ENCODE data around the gene DGKD.

DGKD gene

GRCh38 chr2:233355916-233356315 is 1.6 kb downstream of the DGKD start:
- peak overlapping the region; percentile 89 for H3K4me3 ChIP-seq (ENCODE audit: low read depth, low read length)
- H3K4me1 ChIP-seq = peaks cover 28% of the 10 kb centered on the region
- peaks cover 3% of the 10 kb centered on the region; the same call in 1 of the 2 replicates for H3K36me3 ChIP-seq
- no peak for TF ChIP-seq CTCF (IDR thresholded peaks at IDR 0.05; ENCODE audit: low read depth, low read length)
- H3K9me3 ChIP-seq = no peaks in the 10 kb centered on the region
- DNase-seq = no peak
- H3K27me3 ChIP-seq = no peaks in the 10 kb centered on the region

- Histone ChIP-seq H3K27me3 (no peaks in the 10 kb centered on the region), H3K4me1 (peaks cover 23% of the 10 kb centered on the region), H3K9me3 (no peaks in the 10 kb centered on the region), H3K36me3 (peaks cover 3% of the 10 kb centered on the region; the same call in 1 of the 2 replicates), H3K4me3 (ENCODE audit: low read depth, low read length) (no peak overlapping the region)
- no peak for TF ChIP-seq CTCF (IDR thresholded peaks at IDR 0.05; ENCODE audit: low read depth, low read length)
- no peak for DNase-seq
Observed at GRCh38 chr2:233356546-233357308, 2.4 kb downstream of the DGKD start.

- Histone ChIP-seq H3K4me1 (peaks cover 21% of the 10 kb centered on the region), H3K9me3 (no peaks in the 10 kb centered on the region), H3K36me3 (peaks cover 3% of the 10 kb centered on the region; the same call in 1 of the 2 replicates), H3K4me3 (ENCODE audit: low read depth, low read length) (no peak overlapping the region), H3K27me3 (no peaks in the 10 kb centered on the region)
- DNase-seq = no peak
- no peak for TF ChIP-seq CTCF (IDR thresholded peaks at IDR 0.05; ENCODE audit: low read depth, low read length)
Observed at GRCh38 chr2:233358335-233358734, 4.0 kb downstream of the DGKD start.

GRCh38 chr2:233358947-233359346 is 4.7 kb downstream of the DGKD start:
- Histone ChIP-seq H3K4me3 (ENCODE audit: low read depth, low read length) (no peak overlapping the region), H3K27me3 (no peaks in the 10 kb centered on the region), H3K36me3 (peaks cover 6% of the 10 kb centered on the region; the same call in 1 of the 2 replicates), H3K4me1 (peaks cover 15% of the 10 kb centered on the region), H3K9me3 (no peaks in the 10 kb centered on the region)
- no peak for DNase-seq
- no peak for TF ChIP-seq CTCF (IDR thresholded peaks at IDR 0.05; ENCODE audit: low read depth, low read length)

- Histone ChIP-seq H3K4me1 (peaks cover 14% of the 10 kb centered on the region), H3K4me3 (ENCODE audit: low read depth, low read length) (no peak overlapping the region), H3K27me3 (no peaks in the 10 kb centered on the region), H3K36me3 (peaks cover 6% of the 10 kb centered on the region; the same call in 1 of the 2 replicates), H3K9me3 (no peaks in the 10 kb centered on the region)
- DNase-seq = no peak
- no peak for TF ChIP-seq CTCF (IDR thresholded peaks at IDR 0.05; ENCODE audit: low read depth, low read length)
Observed at GRCh38 chr2:233359823-233360222, 5.5 kb downstream of the DGKD start.

GRCh38 chr2:233360771-233361176 is 6.5 kb downstream of the DGKD start:
- H3K27me3 ChIP-seq = no peaks in the 10 kb centered on the region
- peaks cover 6% of the 10 kb centered on the region; the same call in 1 of the 2 replicates for H3K36me3 ChIP-seq
- H3K9me3 ChIP-seq = no peaks in the 10 kb centered on the region
- TF ChIP-seq CTCF (IDR thresholded peaks at IDR 0.05; ENCODE audit: low read depth, low read length) = no peak
- DNase-seq = no peak
- H3K4me3 ChIP-seq (ENCODE audit: low read depth, low read length) = no peak overlapping the region
- peaks cover 9% of the 10 kb centered on the region for H3K4me1 ChIP-seq
